DOHH2 (cell line): ENCODE data around the gene HOXB6.
A peak's percentile ranks its signal among the peaks of the same experiment; 100 is the strongest.

Experiments used
- H3F3A ChIP-seq: fragments of 200-600 bp; sonication (generic), shearing (Covaris generic); 2 replicates; pipeline ENCODE4 v1.6.0; 2016; ENCODE audit warnings: antibody characterized with exemption, mild to moderate bottlenecking; ENCODE audit not compliant: control insufficient read depth, insufficient read depth
- H3K27ac ChIP-seq: fragments of 200-600 bp; sonication (generic); 2 replicates; pipeline ENCODE4 v1.5.1; 2014; ENCODE audit warnings: low read depth, mild to moderate bottlenecking, low read length, moderate library complexity
- H3K27me3 ChIP-seq: fragments of 200-600 bp; sonication (generic); 2 replicates; pipeline ENCODE4 v1.6.1; 2014; ENCODE audit warnings: mild to moderate bottlenecking, low read length, mixed read lengths; ENCODE audit not compliant: control insufficient read depth
- H3K36me3 ChIP-seq: fragments of 200-600 bp; sonication (generic); 2 replicates; pipeline ENCODE4 v1.6.1; 2014; ENCODE audit warnings: mild to moderate bottlenecking, low read length, moderate library complexity, mixed read lengths; ENCODE audit not compliant: control insufficient read depth
- H3K4me1 ChIP-seq: fragments of 200-600 bp; sonication (generic); 2 replicates; pipeline ENCODE4 v1.6.1; 2014; ENCODE audit warnings: mild to moderate bottlenecking, low read length, mixed read lengths; ENCODE audit not compliant: control insufficient read depth
- H3K4me2 ChIP-seq: fragments of 200-600 bp; sonication (generic); 2 replicates; pipeline ENCODE4 v1.6.0; 2014; ENCODE audit warnings: mild to moderate bottlenecking, low read length, moderate library complexity
- H3K4me3 ChIP-seq: fragments of 200-600 bp; sonication (generic); 2 replicates; pipeline ENCODE4 v1.5.1; 2014; ENCODE audit warnings: mild to moderate bottlenecking, low read length, mixed read lengths
- H3K79me2 ChIP-seq: fragments of 200-600 bp; sonication (generic); 2 replicates; pipeline ENCODE4 v1.6.1; 2014; ENCODE audit warnings: mild to moderate bottlenecking, low read length, mixed read lengths; ENCODE audit not compliant: control insufficient read depth
- H3K9me2 ChIP-seq: fragments of 200-600 bp; sonication (generic); replicated peaks from 2 replicates; pipeline ENCODE4 v1.6.1; 2014; ENCODE audit warnings: mild to moderate bottlenecking, low read length, mixed read lengths; ENCODE audit not compliant: control insufficient read depth
- H3K9me3 ChIP-seq: fragments of 200-600 bp; sonication (generic); 2 replicates; pipeline ENCODE4 v1.6.1; 2014; ENCODE audit warnings: antibody characterized with exemption, low read length, mixed read lengths; ENCODE audit not compliant: control insufficient read depth, insufficient read depth
- H4K20me1 ChIP-seq: fragments of 200-600 bp; sonication (generic); 2 replicates; pipeline ENCODE4 v1.6.0; 2014; ENCODE audit warnings: low read depth, mild to moderate bottlenecking, antibody characterized with exemption, low read length, moderate library complexity; ENCODE audit not compliant: control insufficient read depth, insufficient read depth
- CTCF ChIP-seq: fragments of 200-600 bp; sonication (generic); IDR thresholded peaks from one replicate; pipeline ENCODE4 v1.5.1; 2014; ENCODE audit warnings: antibody characterized with exemption, mild to moderate bottlenecking, low read depth, low read length; ENCODE audit not compliant: poor library complexity, severe bottlenecking
- EZH2phosphoT487 ChIP-seq: fragments of 200-600 bp; sonication (generic); IDR thresholded peaks from 2 replicates; pipeline ENCODE4 v1.6.1; 2017; ENCODE audit warnings: borderline replicate concordance, mild to moderate bottlenecking, antibody characterized with exemption, low read length, moderate library complexity, mixed read lengths

The HOXB6 gene

DNA sequence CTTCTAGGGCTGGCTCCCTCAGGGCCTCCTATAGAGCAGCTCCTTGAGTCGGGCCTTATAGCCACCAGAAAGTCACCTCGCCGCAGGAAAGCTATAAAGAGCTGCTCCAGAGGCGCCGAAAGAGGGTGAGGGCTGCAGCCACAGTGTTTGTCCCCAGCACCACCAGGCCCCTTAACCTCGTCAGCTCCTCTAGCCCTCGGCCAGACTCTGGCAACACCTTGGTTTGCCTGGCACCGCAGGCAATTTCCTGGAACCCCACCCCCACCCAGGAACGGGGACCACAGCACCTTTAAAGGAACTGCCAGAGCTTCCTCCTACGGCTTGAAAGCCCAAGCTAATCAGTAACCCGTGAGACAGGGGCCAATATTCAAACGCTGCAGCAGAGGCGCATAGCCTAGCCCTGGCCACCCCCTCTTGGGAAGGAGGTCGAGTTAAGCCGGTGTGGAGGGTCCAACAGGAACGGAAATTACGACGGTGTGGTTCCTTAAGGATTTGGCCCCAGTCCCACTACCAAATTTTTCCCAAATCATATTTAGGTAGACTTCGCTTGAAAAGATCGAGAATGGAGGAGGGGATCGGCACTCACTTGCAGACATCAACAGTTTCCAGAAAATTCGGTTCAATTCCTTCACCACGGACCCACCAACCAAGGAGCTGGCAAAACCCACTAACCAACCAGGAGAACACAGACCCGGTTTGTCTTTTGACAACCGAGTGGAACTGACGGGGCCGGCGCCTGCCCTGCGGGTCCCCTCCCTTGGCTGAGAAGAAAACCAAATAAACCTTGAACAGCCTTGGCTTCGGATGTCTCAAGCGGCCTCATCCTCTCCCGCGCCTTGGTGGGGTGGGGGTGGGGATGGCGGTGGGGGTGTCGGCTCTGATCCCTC is 3.0 kb downstream of the HOXB6 start:
- H3K36me3 ChIP-seq: no peaks in the 10 kb centered on the region
- H3K79me2 ChIP-seq: no peaks in the 10 kb centered on the region
- peaks cover 4% of the 10 kb centered on the region; the same call in 1 of the 2 replicates for H3K4me1 ChIP-seq
- H3K4me3 ChIP-seq: no peak overlapping the region
- no peak overlapping the region for H3K4me2 ChIP-seq
- no peaks in the 10 kb centered on the region for H3F3A ChIP-seq
- H3K9me3 ChIP-seq: no peaks in the 10 kb centered on the region
- H3K27ac ChIP-seq: no peak overlapping the region
- H3K27me3 ChIP-seq: peaks cover 71% of the 10 kb centered on the region
- TF ChIP-seq EZH2phosphoT487: 0 out of 2 replicates have a peak, but pooled peaks have one; percentile 8
- TF ChIP-seq CTCF: no peak
- peaks cover 3% of the 10 kb centered on the region; the same call in 1 of the 2 replicates for H4K20me1 ChIP-seq
- no peaks in the 10 kb centered on the region for H3K9me2 ChIP-seq

DNA sequence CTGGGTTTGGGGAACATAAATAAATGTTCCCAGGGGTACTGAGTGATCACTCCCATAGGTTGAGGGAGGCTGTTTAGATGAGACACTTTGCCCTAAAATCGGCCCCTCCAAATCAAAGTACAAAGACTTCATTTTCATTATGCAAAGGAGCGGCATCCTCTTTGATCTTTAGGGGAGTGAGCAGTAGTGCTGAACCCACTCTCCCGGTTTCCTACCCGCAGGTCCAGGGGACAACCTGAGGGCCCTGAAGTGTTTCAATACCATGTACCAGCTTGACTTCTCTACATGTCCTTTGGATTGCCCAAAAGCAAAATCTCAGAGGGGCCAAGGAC is 3.6 kb downstream of the HOXB6 start:
- Histone ChIP-seq H3K9me2 (no peaks in the 10 kb centered on the region), H3K9me3 (no peaks in the 10 kb centered on the region), H3K4me3 (no peak overlapping the region), H4K20me1 (peaks cover 3% of the 10 kb centered on the region; the same call in 1 of the 2 replicates), H3K27me3 (peaks cover 78% of the 10 kb centered on the region), H3F3A (no peaks in the 10 kb centered on the region), H3K27ac (no peak overlapping the region), H3K36me3 (no peaks in the 10 kb centered on the region), H3K4me2 (no peak overlapping the region), H3K79me2 (no peaks in the 10 kb centered on the region), H3K4me1 (peaks cover 4% of the 10 kb centered on the region; the same call in 1 of the 2 replicates)
- no peak for TF ChIP-seq CTCF
- no peak for TF ChIP-seq EZH2phosphoT487

DNA sequence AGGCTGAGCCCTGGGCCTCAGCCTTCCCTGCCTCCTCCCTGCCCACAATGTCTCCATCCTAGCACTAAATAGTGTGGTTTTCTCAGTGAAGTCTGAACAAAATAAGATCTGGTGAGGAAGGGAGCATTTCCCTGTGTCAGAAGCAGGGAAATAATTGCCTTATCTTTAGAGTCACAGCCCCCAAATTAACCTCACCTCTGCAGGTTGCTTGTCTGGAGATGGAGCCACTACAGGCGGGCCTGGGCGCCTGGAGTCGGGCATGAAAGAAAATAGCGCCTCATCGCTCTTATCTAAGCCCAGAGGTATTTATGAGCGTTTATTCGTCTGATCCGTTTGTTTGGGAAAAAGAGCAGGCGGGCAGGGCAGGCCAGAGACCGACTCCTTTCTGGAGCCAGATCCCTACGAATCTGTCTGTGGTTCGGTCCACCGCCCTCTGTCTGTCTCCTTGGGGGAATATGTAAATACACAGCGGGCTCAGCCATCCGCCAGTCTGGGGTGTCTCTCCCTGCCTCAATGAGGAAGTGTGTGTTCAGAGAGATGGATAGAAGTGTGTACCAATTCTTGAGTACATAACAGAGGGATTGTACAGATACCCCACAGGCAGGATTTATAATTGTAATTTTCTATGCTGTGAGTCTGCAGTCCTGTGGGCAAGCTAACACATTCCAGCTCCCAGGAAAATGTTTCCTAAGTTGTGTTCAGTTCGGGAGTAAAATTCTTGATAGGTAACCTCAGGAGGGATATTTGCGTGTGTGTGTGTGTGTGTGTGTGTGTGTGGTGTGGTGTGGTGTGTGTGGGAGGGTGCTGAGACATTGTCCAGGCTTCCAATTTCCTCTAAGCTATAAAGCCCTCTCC is 4.3 kb downstream of the HOXB6 start:
- Histone ChIP-seq H3K4me1 (peaks cover 4% of the 10 kb centered on the region; the same call in 1 of the 2 replicates), H3K27me3 (peaks cover 83% of the 10 kb centered on the region), H3K9me2 (no peaks in the 10 kb centered on the region), H3K9me3 (no peaks in the 10 kb centered on the region), H3K27ac (no peak overlapping the region), H3K36me3 (no peaks in the 10 kb centered on the region), H4K20me1 (peaks cover 3% of the 10 kb centered on the region; the same call in 1 of the 2 replicates), H3F3A (no peaks in the 10 kb centered on the region), H3K4me2 (no peak overlapping the region), H3K4me3 (no peak overlapping the region), H3K79me2 (no peaks in the 10 kb centered on the region)
- no peak for TF ChIP-seq EZH2phosphoT487
- TF ChIP-seq CTCF: no peak
